Tibial nerve (tissue), 4 donors: ENCODE data around the gene JAG2.

Experiments
- CTCF ChIP-seq, 5 experiments: fragments of 200-600 bp in 3 of 5; fragments of 450-650 bp in 2 of 5; sonication (generic) in 3 of 5; IDR thresholded peaks; one replicate each; pipeline ENCODE4 v1.5.1; 2016 to 2019; ENCODE audit warnings: antibody characterized with exemption in 5 of 5, mild to moderate bottlenecking in 3 of 5, moderate library complexity in 2 of 5
- EP300 ChIP-seq, 2 donors: sonication (generic); formaldehyde crosslinking; IDR thresholded peaks; one replicate each; pipeline ENCODE4 v1.6.1; 2017; ENCODE audit warnings: antibody characterized with exemption in 2 of 2, mild to moderate bottlenecking in 1 of 2
- POLR2A ChIP-seq, 2 donors: fragments of 450-650 bp; IDR thresholded peaks; one replicate each; pipeline ENCODE4 v1.6.1; 2017; ENCODE audit warnings: antibody characterized with exemption in 2 of 2, mild to moderate bottlenecking in 2 of 2, moderate library complexity in 2 of 2

DNA sequence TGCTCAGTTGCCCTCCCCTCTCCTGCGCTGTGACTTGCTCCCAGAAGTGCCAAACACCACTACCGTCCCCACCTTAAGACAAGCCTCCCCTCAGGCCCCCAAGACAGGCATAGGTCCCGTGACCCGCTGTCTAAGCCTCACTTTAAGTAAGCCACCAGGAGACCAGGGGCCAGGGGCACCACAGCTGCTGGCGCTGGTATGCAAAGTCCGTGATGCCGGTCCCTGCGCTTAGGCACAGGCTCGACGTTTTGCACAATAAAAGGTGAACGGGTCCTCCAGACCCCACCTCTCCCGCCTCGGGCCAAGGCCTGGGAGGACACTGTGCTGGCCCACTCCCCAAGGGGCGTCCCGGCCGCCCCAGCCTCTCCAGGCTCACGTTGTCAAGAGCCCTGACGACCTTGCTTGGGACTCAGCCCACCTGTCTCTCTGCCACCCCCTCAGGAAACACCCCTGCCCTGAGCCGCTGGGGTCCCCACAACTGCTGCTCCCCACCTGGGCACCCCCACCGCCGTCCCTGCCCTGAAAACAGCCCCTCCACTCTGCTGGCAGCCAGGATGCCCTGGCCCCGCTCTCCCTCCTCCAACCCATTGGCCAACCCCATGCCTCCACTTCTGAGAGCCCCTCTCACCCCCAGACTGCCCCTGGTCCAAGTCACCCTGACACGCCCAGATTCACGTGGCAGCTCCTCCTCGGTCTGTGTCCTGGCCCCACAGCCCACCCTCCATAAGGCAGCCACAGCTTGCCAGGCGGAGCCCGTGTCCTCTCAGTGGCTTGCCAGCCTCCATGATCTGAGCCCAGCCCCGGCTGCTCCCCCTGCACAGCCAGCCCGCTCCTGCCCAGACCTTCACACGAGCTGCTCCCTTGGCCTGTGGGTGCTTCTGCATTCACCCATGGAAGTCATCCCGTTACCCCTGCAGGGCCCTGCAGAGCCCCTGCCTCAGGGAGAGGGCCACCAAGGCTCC, 11.9 kb downstream of the JAG2 start:
- TF ChIP-seq CTCF (IDR thresholded peaks at IDR 0.05) (no peak), POLR2A (IDR thresholded peaks at IDR 0.05) (no peak), EP300 (IDR thresholded peaks at IDR 0.05) (no peak)
